Amygdala (tissue), 56 donors: ENCODE measurements around the gene GLRA1.

Source experiments
- DNase-seq, 56 donors: peaks; one replicate each; lab custom pipeline; 2025; lab: John Stamatoyannopoulos, UW

The GLRA1 gene

DNA sequence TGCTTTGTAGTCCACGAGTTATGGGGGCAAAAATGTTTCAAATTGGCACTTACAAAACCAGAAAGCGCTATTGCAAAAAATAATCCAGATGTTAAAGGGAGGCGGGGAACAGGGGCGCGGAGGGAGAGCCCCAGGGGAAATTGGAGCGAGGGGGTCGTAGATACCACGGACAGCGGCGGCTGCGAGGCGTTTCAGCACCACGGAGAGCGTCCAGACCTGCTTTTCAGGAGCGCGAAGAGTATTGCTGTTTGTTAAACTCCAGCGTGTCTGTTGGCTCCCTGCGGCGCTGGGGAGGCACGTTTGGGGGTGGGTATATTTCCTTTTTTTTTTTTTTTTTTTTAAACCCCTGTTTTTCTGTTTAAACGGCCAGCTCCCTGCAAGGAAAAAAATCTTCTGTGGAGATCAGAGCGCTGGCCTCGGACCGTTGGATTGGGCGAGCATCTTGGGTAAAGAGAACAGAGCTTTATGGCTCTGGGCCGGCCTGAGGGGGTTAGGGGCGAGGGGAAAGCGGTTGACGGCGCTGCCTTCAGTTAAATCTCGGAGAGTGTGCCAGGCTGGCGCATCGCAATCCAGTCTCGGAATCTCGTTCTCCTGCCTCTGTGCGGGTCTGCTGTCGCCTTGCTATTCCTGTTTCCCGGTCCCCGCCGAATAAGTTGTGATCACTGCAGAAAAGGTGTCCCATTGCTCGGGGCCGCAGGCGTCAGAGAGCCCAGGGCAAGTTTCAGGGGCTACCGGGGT lies at the start of gene GLRA1:
Gene GLRA1, minus strand, starts transcription at position 288 of the 738 bp plus-strand sequence. CDS start 302 bp downstream, outside the sequence.
- peak in 22 of 56 donors; percentile 0 to 49 (median 10) for DNase-seq

DNA sequence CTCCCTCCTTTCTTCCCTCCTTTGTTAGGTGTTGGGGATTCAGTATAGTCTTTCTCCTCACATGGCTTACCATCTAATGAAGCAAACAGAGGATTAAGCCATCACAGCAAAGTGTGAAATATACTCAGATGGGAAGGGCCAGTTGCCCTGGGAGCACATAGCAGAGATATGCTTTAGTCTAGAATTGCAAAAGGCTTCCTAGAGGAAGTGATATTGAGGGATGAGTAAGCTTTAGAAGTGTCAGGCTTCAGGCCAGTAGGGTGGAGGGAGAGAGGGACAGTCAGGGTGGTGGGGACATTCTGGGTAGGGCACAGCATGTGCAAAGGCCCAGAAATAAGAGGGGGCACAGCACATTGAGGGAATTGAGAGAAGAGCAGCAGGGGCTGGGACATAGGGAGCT lies 46.2 kb upstream of the GLRA1 start:
- no peak for DNase-seq

DNA sequence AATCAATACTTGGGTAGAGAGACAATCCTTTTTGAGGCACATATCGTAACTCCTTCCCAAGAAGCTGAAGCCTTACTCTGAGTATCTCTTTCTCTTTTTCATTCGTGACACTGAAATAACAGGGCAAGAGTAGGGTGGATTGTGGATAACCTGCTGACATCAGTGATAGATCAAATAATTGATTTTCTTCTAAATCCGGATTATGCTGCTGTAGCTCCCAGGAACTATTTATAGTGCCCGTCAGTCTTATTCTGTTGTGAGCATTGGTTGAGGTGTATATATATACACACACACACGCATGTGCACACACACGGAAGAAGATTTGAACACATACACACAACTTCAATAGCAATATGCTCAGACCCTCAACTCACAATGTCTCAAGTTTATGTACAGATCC lies 43.2 kb upstream of the GLRA1 start:
- no peak for DNase-seq

DNA sequence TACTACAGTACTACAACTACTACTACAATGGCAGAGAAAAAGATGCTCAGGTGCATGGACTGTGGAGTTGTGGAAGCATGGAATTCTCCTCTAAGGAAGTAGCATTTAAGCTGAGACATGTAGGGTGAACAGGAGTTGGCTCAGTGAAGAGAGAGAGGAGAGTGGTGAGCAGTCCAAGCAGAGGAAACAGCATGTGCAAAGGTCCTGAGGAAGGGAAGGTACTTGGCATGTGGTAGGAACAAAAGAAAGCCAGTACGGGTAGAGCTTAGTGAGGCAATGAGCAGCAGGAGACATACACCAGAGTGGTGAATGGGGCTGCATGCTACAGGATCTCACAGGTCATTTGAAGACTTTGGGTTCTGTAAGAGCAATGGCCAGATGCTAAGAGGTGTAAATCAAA lies 41.4 kb upstream of the GLRA1 start:
- no peak for DNase-seq

DNA sequence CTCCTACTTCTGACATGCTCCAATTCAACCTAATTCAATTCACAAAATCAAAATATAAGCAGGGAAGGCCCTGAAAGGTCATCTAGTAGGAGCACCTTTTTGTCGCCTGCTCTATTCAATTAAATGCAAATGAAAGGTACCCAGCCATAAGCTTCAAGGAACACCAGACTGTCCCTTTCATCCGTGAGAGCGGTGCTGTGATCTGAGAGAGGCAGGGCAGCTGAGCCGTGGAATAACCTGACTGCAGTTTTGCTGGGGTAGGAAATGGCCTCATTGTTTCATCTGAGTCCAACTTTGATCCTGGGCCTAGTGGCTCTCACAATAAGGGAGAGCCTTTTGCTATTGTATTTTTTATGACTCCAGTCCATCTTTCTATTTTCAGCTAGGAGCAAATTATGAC lies 39.8 kb upstream of the GLRA1 start:
- DNase-seq = no peak

DNA sequence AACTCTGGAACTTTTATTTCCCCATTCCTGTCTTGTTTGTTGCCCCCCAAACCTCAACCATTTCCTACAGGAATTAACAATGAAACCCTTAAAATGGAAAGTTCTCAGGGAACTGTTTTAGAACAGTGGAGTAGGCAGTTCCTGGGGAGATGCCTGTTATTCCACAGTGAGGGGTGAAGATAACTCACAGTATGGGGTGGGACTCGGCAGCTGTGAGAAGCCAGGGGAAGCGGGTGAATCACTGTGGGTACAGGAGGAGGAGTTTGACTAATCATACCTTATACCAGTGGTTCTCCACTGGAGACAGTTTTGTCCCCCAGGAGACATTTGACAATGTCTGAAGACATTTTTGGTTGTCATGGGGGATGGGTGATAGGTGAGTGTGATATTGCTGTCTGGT lies 36.9 kb upstream of the GLRA1 start:
- DNase-seq = no peak

DNA sequence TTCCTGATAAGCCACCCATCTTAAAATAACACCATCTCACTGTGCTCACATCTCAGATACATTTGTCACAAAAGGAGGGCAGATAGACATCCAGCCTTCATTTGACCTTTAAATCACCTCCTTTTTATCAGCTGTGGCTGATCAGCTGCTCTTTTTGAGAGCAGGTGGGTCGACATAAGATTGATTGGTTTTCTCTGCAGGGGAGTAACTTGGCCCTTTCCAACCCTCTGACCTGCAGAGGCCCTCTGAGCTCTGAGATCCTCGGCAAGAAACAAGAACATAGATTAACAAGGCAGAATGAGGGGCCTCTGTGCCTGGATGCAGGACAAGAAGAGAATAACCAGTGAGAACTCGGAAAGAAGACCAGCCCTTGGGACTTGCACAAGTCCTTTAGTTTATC lies 33.5 kb upstream of the GLRA1 start:
- no peak for DNase-seq

DNA sequence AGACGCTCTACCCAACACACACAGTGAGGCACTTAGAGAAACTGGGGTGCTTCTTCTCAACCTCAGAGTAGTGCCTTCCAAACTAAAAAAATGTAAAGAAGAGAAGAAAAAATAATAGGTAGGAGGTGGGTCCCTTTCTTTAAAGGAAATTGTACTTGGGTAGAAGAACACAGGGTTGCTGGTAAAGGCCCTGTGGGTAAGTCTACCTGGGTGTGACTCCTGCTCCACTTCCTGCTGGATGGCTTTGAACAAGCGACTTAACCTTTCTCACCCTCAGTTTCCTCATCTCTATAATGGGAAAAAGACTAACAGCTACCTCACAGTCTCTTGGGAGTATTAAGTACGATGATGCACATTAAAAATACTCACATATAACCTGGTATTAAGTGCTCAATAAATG lies 32.1 kb upstream of the GLRA1 start:
- DNase-seq = no peak

DNA sequence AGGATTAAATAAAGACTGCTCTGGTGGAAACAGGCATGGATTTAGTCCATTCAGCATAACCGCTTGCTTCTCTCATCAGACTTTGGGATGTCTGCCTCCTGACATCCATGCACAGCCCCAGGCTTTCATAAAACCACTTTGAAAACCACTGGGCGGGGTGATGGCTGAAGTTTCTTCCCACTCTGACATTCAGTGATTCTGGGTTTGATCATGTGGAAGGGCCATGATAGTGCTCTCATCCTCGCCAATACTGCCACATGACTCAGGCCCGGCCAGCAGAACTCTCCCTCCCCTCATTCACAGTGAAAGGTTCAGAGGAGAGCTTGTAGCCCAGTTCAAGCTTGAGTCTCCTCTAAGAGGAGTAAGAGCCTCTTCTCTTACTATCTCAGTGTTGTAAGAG lies 29.6 kb upstream of the GLRA1 start:
- no peak for DNase-seq

DNA sequence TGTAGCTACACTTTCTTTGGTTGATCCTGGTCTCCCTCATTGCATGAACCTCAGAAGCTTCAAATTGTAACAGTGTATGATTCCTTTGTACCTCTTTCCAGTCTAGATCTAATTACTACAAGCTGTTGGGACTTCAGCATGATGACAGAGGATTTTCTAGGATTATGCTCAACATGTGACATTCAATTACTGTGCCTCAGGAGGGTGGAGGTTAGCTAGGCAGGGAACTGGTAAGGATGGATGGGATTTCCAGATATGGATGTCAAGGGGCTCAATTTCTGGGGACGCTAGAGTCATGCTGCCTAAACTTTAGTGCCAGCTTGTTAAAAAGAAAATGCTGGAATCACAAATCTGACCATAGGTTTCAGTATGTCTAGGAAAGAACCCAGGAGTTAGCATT lies 29.2 kb upstream of the GLRA1 start:
- DNase-seq = no peak

DNA sequence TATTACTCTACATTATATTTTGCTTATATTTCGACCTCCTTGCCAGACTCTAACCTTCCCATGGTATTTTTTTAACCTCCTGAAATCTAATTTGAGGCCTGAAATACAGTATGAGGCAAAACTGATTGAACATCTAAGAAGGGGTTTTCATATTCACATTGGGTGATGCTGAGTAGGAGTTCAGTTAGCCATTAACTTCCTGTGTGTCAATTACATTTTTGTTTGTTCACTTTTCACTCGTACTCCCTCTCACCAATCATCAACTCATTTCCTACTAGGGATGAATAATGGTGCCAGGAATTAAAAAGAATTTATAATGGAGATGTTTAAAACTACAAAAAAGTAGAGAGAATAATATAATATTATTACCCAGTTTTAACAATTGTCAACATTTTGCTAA lies 27.6 kb upstream of the GLRA1 start:
- no peak for DNase-seq

DNA sequence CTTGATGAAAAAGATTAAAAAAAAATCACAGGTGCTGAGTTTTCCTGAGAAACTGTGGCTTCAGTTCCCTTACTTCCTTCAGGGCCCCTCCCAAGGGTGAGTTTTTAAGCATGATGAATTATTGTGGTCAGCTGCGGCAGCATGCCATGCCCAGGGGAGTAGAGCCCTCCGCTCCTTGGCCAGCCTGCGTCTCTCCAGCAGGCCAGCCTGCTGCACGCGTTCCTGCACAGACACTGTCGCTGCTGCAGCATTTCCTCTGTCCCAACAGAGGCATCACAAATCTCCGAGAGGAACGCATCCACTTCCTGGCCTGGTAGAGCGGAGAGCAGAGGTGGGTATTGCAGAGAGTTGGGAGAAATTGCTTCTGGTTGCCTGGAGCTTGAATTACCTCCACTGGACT lies 26.1 kb upstream of the GLRA1 start:
- no peak for DNase-seq

DNA sequence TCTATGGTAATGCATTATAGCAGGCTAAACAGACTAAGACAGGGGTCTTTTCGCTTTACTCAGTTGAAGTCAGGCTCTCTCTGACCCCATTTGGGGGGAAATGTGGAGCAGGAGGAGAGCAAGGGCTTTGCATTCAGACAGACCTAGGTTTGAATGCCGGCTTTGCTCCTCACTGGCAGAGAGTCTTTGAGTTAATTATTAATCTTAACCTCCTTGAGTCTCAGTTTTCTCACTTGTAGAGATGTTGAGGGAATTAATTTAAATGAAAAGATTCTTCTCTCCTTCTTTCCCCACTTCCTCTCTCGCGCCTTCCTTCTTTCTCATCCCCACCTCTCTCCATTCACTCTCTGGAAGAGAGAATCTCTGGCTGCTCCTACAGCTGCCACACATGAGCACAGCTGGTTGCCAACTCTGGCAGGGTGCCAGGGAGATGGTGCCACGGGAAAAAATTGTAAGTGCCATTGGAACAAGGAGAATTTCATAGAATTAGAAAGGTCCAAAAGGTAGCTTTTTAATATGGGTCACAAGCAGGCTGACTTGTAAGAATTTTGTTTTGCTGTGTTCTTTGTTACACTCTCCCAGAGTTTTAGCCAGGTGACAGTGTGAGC lies 25.2 kb upstream of the GLRA1 start:
- no peak for DNase-seq

DNA sequence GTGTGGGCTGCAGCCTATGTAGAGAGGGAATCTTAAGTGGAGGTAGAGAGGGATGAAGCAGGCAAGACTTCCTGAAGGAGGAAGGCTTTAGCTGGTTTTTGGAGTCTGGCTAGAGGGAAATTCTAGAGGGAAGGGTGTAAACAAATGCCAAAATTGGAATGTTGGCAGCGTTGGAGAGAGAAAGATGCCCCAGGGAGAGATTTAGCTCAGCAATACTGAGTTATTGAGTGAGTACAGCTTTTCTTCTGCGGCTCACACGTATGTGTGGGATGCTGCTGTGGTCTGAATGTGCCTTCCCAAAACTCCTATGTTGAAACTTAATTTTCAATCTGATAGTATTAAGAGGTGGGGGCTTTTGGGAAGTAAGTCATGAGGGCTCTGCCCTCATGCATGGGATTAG lies 24.5 kb upstream of the GLRA1 start:
- no peak for DNase-seq

DNA sequence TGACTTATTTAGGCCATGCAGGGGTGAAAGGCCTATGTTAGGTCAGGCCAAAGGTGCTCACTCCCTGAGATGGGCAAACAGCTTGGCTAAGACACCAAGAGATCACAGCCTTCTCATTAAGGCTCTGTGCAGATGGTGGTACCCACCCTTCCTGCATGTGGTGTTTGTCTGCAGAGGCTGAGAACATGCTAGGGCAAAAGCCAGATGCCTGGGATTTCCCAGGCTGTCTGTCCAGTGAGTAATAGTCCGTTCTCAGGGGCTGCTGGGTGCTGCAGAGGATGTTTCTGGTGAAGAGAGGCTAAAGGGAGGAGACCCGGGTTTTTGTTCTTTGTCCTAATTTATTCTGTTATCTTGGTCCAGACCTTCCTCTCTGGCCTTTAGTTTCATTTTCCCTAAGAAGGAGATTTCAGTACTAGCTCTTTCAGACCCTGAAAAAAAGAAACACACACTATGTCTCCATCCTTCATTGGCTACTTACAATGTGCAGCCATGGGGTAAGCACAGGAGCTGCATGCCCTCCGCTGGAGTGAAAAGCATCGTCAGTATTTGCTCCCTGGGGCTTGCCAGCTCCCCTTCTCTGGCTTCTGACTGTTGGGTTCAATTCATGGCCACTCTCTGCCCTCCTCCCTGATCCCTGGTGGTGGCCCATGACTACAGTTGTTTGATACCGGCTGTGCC lies 23.4 kb upstream of the GLRA1 start:
- no peak for DNase-seq

DNA sequence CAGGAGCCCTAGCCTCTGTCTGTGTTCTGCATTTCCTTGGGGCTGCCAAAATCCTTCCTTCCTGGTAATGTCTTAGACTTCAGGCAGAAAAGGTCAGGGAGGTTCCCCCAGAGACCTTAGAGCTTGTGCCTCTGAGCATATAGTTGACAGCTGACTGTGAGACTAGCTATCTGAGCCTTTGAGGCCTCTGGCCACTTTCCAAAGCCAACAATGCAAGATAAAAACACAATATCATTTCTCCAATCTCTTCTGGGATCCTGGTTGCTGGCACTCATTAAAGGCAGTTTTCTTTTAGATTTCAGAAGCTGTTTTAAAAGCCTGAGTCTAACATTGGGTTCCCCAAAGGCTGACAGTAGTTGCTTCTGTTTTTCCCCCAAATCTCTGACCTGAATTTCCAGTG lies 13.2 kb upstream of the GLRA1 start:
- DNase-seq = no peak

DNA sequence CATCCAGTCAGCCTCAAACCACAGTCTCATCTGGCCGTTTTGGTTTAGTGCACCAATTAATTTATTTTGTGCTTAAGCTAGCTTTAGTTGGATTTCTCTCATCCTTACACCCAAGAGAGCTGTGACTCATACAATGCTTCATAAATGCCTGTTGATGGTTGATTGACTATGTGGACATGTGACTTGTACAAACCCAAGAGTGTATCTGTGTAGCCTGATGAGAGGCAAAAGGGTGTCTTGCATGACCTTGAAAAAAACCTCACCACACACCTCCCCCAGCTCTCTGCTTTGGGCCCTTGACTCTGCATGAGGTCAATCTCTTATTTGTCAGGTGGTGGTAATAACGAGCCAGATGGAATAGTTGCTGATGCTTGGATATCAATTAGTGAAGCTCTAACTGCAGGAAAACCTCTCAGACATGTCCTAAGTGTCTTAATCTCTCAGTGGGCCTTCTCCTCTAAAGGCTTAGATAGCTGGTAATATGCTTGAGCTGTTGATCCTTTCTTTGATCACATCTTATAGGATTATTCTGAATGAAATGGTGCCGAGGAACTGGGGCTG lies 10.6 kb upstream of the GLRA1 start:
- DNase-seq = no peak

DNA sequence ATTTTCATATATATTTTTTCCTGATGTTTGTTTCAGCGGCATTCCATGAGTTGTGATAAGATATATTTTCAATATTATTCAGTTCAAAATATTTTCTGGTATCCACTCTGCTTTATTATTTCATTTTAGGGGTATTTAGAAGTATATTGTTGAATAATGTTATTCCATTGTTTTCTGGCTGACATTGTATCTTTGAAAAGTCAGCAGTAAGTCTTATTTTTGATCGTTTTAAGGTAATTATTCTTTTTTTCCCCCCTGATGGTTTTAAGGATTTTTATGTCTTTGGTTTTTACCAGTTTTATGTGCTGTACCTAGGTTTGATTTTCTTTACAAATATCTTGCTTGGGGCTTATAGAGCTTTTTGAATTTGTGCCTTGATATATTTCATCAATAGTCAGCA lies 6.6 kb upstream of the GLRA1 start:
- DNase-seq = no peak

DNA sequence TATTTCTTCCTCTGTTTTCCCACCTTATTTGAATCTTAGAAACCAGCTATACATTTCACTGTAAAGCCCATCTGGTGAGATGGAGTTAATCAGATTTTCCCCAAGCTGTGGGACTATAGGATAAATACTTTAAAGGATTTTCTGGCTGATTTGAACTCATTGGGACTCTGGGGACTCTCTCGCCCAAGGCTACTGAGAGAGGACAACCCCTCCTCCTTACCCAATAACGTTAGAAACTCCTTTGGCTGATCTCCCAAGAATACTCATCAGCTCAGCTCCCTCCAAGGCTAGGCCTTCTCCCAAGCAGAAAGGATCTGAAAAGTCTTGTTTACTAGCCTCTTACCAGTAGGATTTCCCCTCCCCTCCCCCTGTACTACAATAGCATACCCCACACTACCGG lies 1.5 kb upstream of the GLRA1 start:
- DNase-seq = no peak

DNA sequence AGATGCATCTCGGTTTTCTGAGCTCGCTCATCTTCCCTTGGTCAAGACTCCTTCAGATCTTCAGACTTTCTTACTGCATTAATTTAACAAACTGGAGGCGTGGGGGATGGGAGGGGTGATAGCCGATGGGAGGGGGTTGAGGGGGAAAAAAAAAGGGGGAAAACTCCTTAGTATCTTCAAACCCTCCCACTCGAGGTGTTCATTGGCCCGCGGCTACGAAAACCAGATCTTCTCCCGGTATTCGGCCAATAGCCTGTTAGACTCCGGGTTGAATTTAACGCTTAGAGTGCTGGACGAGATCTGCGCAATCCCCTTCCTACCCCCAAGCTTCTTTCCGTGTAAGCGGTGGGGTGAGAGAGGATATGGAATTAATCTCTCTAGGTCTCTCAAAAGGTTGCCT lies 689 bp upstream of the GLRA1 start:
- peak in 15 of 56 donors; percentile 1 to 32 (median 10) for DNase-seq

DNA sequence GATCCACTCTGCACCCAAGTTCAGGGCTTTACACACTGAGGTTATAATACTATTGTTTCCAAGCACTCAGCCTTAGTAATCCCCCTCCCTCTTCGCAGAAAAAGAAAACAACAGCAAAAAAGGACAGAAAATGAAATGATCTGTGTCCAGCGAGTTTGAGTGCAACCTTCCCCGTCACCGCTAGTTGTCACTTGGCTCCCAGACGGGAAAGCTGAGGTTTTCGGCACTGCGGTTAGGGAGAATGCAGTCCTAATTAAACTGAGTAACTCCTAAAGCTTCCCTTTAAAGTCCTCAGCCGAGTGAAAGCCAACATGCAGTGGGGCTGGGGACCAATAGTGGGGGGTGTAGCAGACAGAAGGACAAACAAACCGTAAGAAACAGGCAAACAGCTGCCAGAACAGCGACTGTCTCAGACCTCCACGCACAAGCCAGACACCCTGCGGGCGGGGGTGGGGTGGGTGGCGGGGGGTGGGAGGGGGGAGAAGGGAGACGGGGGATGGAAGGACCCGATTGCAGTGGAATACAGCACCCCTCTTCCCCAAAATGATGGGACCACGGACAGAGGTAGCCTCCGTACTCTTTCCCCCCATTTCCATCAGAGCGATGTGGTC lies 680 bp downstream of the GLRA1 start:
- DNase-seq = peak in 13 of 56 donors; percentile 2 to 24 (median 8)
